HG02981 (cell line): Measurements from ENCODE around the gene TMEM131.

Experiments used
- ATAC-seq: cut with Tn5 transposase; IDR thresholded peaks from one replicate; pipeline ENCODE4 v1.9.1; 2021; ENCODE audit warnings: mild to moderate bottlenecking, moderate library complexity; ENCODE audit not compliant: unreplicated experiment

TMEM131 gene

DNA sequence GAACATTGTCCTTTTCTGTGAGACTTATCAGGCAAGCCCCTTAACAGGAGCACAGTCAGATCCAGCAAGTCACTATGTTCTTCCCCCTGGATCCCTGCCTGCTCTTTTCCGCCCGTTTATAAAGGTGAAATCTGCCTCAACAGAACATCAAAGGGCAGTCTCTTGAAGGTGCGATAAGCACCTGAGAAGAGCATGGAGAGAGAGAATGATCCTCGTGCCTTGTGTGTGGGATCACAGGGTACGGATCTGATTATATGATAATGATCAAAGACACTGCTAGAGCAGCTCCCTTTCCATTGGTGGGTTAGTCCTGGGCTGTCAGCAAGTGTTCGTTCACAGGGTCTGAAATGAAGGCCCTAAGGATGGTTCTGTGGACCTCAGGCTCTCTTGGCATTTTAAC, 176.0 kb downstream of the TMEM131 start:
- no peak for ATAC-seq

- ATAC-seq, result no peak
Measured at GRCh38 chr2:97816411-97816810, 179.3 kb downstream of the TMEM131 start.

- ATAC-seq, result no peak
Measured at GRCh38 chr2:97812931-97813330, 182.8 kb downstream of the TMEM131 start.

GRCh38 chr2:97808816-97809215, 186.9 kb downstream of the TMEM131 start:
- no peak for ATAC-seq

- ATAC-seq, result peak; percentile 63
Measured at GRCh38 chr2:97806738-97807618, 188.8 kb downstream of the TMEM131 start.

DNA sequence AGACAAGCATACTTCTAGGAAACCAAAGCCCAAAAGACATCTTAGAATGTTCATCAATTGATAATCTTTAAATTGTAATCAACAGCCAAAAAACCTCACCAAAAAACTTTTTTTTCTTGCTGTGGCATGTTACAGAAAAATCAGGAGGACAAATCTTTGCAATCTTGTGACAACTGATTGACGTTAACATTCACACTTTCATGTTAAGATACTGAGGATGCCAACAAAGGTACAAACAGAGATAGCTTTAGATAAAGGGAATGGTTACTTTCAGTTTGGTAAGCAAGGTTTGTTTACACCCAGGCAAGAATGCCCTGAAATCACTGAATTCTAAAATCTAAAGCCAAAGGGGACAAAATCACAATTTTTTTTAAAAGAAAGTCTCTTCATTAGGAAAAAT, 190.0 kb downstream of the TMEM131 start:
- ATAC-seq, result no peak

DNA sequence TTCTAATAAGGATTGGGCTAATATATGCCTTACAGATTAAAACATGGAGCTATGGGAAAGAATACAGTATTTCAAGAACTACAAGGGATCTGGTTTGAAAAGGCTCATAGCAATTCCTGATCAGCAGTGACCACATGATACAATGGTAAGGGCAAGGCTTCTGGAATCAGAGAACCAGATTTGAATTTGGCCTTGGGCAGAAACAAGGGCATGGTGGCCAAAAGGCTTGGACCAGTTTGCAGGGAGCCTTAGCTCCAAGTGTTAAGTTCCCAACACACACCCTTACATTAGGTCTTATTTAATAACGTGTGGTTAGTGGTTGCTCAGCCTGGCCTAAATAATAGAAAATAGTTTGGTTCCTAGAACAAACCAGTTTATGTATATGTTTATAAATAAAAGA, 194.7 kb downstream of the TMEM131 start:
- no peak for ATAC-seq

DNA sequence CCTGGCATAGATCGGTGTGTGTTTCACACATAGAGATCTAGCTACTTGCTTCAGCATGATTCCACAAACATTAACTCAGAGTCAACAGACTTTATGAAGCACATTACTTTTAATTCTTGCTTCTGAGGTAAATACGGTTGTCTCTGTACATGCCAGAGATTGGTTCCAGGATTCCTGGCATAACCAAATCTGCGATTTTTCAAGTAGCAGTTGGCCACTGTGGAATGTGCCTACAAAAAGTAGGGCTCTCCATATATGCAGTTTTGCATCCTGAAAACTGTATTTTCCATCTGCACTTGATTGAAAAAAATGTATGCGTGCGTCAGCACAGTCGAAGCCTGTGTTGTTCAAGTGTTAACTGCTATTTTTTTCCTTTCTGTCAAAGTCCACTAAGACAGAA, 197.3 kb downstream of the TMEM131 start:
- no peak for ATAC-seq

- no peak for ATAC-seq
Measured at GRCh38 chr2:97797355-97797754, 198.4 kb downstream of the TMEM131 start.

DNA sequence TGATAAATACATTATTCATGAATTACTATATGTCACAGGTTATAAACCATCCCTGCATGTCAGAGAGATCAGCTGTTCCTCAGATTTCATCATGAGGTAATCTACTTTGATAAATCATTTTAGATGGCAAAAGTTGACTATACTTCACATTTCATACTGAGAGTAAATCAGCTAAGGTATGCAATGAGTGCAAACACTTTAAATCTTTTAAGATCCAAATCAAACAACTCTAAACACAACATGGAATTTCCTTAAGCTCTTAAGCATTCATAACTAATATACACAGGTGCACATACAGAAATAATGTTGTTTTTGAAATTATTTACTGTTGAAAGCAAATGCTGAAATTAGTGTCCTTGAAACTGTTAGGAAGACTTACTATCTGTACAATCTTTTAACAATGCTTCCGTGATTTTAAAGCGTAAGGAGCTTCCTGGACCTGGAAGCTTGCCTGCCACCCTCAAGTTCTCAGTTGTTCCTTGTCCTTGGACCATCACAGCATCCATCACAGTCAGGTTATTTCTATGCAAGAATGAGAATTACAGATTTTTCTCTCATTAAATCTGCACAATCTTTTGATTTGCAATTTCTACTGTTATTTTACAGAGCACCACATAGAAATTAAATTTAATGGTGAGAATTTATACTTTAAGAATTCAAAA, 199.2 kb downstream of the TMEM131 start:
- no peak for ATAC-seq

GRCh38 chr2:97792416-97792815, 203.3 kb downstream of the TMEM131 start:
- no peak for ATAC-seq

DNA sequence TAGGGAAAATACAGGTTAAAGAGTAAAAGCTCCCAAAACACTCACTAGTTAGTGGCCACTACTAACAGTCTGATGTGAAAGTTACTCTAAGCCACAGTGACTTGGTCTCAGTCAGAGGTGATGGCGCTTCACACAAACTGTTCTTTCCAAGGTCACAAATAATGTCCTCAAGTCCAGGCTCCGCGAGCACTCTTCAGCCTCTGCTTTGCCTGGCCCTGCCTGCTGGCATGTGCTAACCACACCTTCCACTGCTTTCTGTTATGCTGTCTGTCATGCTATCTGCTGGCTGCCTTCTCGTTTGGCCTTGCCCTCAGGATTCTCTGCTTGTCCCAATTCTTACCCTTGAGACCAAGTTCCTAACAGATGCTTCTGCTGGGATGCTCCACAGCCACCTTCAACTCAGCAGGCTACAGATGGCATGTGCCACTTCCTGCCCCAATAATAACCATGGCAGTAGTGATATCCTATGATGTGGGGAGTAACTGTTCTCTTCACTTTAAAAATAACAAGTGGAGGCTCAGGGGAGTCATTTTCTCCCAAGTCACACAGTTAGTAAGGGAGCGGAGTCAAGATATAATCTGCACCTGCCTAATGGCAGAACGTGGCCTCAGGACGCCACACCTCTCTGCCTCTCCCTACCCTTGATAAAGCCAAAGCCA, 206.6 kb downstream of the TMEM131 start:
- ATAC-seq, result no peak

GRCh38 chr2:97785818-97786217, 209.9 kb downstream of the TMEM131 start:
- no peak for ATAC-seq

- no peak for ATAC-seq
Measured at GRCh38 chr2:97784953-97785352, 210.8 kb downstream of the TMEM131 start.

DNA sequence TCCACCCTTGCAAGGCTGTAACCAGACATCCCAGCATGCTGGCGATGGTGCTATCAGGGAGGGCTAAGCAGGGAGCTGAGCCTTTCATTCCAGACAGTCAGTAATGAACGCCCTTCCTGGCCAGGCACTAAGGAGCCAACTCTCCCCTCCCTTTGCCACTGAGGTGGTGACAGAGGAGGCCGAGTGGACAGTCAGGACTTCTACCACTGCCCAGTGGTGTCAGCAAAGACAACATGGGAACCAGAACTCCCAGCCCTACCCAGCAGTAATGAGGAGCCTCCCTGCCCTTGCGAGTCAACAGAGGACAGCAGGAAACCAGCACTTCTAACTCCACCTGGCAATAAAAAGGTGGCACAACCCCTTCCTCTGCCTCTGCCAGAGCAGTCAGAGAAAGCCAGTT, 213.8 kb downstream of the TMEM131 start:
- ATAC-seq, result no peak

- ATAC-seq, result no peak
Measured at GRCh38 chr2:97779141-97779540, 216.6 kb downstream of the TMEM131 start.

- ATAC-seq, result no peak
Measured at GRCh38 chr2:97775074-97775473, 220.7 kb downstream of the TMEM131 start.

DNA sequence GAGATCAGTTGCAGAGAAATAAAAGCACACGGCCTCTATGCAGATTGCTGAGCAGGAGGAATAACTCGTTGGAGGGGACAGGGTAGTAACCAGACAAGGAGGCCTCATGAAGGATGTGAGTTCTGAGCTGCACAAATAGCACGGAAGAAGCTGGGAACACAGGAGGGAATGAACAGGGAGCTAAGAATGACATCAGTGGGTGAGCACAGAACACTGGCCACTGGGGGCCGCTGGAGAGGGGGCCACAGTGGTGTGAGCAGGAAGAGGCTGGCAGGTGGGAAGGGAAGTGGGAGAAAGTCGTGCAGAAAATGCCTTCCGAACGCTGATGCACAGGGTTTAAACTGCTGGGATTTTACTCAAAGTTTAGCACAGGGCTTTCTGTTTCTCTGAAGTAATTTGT, 221.3 kb downstream of the TMEM131 start:
- no peak for ATAC-seq

DNA sequence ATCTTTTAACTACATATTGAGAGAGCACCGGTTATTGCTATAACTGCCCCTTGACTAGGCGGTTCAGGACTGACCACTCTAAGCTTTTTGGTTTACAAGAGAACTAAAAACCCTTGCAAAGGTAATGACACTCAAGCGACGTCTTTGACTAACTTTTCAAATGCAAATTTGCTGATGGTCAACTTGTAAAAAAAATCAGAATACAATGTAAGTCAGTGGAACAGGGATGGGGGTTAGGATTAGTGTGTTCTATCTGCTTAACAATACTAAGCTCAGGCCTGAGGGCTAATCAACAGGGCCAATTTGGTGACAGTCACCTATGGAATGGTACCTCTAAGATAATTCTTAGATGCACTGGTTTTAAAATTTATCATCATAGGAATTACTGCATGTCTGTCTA, 225.3 kb downstream of the TMEM131 start:
- no peak for ATAC-seq

DNA sequence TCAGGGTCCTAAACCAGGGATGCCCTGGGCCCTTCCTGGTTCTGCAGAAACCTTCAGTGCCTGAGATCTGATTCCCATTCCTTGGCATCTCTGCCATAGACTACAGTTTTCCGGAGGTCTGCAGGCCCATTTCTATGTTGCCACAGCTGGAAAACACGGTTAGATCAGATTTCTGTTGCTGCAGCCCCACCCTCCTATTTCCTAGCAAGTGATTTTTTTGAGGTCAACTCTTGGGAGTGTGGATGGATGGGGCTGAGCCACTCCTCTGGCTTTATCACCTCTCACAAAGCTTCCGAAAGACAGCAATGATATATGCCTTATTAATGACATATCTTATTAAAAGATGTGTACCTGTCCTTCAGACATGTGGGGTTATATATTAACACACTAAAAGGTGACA, 226.0 kb downstream of the TMEM131 start:
- ATAC-seq, result no peak

- no peak for ATAC-seq
Measured at GRCh38 chr2:97769308-97769707, 226.4 kb downstream of the TMEM131 start.

DNA sequence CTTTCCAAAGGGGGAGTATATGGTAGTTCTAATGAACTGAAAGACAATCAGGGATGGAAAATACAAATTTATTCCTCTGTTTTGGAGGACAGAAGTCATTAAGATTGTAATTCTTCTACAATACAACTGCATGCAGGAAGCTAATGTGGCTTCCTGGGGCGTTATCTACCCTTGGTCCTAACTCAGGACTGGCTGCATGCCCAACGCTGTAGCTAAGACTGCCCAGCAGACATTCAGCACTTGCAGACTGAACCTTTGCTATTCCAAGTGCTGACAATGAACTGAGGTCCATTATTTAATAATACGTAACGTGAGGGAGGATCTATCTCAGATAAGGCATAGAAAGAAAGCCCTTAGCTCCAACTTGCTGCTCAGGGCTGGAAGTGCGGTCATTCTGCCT, 229.2 kb downstream of the TMEM131 start:
- no peak for ATAC-seq
